ENCODE data around the gene HERPUD1. TPM values are rescaled to one million over a fixed set of nuclear protein-coding genes. Genes with fewer than 3 reads are reported as not detected.

HERPUD1 gene
- total and polyA plus RNA-seq, 2 of the 13 experiments (the other 11 are each of a cell fraction or from before 2014, with no cell fraction given) = 96.2 to 323 TPM

DNA sequence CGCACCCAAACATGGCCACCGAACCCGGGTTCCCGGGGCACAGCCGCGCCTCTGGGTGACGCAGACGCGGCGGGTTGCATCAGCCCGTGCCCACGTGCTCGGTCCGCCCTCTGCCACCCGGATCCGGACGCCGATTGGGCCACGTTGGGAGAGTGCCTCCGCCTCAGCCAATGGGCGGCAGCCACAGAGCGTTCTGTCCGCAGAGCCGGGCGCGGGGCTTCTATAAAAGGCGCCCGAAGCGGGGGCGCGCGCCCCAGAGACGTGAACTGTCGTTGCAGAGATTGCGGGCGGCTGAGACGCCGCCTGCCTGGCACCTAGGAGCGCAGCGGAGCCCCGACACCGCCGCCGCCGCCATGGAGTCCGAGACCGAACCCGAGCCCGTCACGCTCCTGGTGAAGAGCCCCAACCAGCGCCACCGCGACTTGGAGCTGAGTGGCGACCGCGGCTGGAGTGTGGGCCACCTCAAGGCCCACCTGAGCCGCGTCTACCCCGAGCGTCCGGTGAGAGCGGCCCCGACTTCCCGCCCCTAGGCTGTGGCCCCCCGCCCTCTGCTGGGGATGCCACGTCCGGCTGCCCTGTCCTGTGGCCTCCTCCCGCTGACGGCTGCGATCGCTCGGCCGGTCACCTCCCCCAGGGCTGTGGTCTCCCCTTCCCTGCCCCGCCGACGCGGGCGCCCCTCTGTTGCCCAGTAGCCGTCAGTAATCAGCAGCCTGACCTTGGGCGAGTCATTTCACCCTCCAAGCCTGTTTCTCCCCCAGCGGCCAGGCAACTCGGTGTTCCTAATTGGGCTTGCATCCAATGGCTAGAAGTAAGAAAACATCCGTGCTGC is at the start of gene HERPUD1 (continued):
- TF ChIP-seq, protein P1, sequence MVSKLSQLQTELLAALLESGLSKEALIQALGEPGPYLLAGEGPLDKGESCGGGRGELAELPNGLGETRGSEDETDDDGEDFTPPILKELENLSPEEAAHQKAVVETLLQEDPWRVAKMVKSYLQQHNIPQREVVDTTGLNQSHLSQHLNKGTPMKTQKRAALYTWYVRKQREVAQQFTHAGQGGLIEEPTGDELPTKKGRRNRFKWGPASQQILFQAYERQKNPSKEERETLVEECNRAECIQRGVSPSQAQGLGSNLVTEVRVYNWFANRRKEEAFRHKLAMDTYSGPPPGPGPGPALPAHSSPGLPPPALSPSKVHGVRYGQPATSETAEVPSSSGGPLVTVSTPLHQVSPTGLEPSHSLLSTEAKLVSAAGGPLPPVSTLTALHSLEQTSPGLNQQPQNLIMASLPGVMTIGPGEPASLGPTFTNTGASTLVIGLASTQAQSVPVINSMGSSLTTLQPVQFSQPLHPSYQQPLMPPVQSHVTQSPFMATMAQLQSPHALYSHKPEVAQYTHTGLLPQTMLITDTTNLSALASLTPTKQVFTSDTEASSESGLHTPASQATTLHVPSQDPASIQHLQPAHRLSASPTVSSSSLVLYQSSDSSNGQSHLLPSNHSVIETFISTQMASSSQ (IDR thresholded peaks at IDR 0.05; ENCODE audit: low read depth) = no peak
- TF ChIP-seq, protein P1 (CRISPR knock-in tag; IDR thresholded peaks at IDR 0.05; ENCODE audit: borderline replicate concordance) = peak; percentile 71; the same call in 1 of the 2 replicates
- TF ChIP-seq GZF1 (CRISPR knock-in tag; IDR thresholded peaks at IDR 0.05) (no peak; the same call in 1 of the 2 replicates), ZNF709 (CRISPR knock-in tag; IDR thresholded peaks at IDR 0.05) (no peak; the same call in 1 of the 2 replicates), GABPA (IDR thresholded peaks at IDR 0.05; ENCODE audit: low read depth, low read length) (no peak), GABPA (CRISPR knock-in tag; IDR thresholded peaks at IDR 0.05; ENCODE audit: low read depth) (peak; percentile 58), ZBTB4 (CRISPR knock-in tag; IDR thresholded peaks at IDR 0.05; ENCODE audit: borderline replicate concordance) (no peak), NR2C2 (CRISPR knock-in tag; IDR thresholded peaks at IDR 0.05; ENCODE audit: borderline replicate concordance) (peak; percentile 87), SALL1 (CRISPR knock-in tag; IDR thresholded peaks at IDR 0.05) (peak; percentile 87), ZBTB25 (CRISPR knock-in tag; IDR thresholded peaks at IDR 0.05) (peak; percentile 88), AHDC1 (CRISPR knock-in tag; IDR thresholded peaks at IDR 0.05; ENCODE audit: borderline replicate concordance) (peak; percentile 67), SMAD1 (CRISPR knock-in tag; IDR thresholded peaks at IDR 0.05; ENCODE audit: borderline replicate concordance, low read depth) (peak; percentile 57; the same call in 1 of the 2 replicates), ZNF3 (CRISPR knock-in tag; IDR thresholded peaks at IDR 0.05) (peak; percentile 69; the same call in 1 of the 2 replicates), ZNF572 (CRISPR knock-in tag; IDR thresholded peaks at IDR 0.05) (no peak; the same call in 1 of the 2 replicates)
